Ramos (cell line): ENCODE measurements around the gene CHRNA1.

ENCODE experiments used
- in situ Hi-C: fragments of 300-500 bp; cut with MboI; formaldehyde crosslinking; loops from one replicate; pipeline ENCODE4 v1.14.3; 2022; ENCODE audit warnings: low sequenced_read_pairs; ENCODE audit not compliant: unreplicated experiment

Gene CHRNA1

DNA sequence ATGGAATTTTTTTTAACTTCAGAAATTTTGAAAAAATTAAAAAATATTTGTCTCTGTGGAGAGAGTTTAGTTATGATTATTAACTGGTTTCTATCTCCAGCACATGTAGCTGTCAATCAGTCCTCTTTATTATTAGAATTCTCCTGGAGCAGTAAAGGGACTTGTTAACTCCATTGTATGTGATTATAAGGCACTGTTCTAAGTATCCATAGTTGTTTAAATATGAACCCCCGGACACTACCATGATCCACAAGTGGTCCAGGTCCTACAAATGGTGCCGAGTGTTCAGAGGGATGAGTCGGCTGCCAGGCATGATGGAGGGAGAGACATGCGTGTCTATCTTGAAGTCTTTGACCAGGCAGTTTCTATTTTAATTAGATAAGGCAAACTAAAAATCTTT is 492 bp downstream of the CHRNA1 start:
- in situ Hi-C loops = no loop called here

DNA sequence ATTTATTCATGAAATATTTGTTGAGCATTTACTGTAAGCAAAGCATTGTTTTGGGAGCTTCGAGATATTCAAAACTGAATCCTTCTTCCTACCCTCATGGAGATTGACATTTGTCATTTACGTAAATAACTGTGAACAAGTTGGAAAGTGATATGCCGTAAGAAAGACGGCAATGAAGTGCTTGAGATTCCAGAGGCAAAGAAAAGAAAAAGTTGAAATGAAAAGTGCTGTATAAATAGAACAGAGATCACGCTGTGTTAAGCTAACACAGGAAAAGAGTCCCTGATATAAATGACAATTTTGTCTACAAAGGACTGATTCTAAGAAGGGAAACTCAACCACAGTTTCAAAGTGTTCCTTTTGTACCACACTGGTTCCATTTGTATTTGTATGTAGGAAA is 1.8 kb downstream of the CHRNA1 start:
- in situ Hi-C loops = no loop called here

DNA sequence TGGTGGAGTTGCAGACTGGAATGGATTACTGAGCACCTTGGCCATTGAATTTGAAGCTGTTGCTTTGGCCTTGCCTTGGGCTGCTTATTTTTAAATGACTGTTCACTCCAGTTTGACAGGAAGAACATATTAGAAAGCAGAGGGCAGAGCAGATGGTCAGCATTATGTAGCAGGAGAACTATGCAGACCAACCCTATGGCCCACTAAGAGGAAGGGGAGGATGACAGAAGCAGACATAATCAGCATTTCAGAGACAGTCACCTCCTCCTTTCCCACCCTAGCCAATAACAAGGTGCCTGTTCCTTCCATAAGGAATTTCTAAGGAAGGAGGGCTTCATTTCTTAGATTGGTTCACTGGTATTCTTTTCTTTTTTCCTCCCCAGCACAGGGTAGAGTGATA is 2.4 kb downstream of the CHRNA1 start:
- in situ Hi-C loops = no loop called here

- in situ Hi-C loops = no loop called here
These were observed 3.3 kb downstream of the CHRNA1 start for GRCh38 chr2:174760845-174761473.

DNA sequence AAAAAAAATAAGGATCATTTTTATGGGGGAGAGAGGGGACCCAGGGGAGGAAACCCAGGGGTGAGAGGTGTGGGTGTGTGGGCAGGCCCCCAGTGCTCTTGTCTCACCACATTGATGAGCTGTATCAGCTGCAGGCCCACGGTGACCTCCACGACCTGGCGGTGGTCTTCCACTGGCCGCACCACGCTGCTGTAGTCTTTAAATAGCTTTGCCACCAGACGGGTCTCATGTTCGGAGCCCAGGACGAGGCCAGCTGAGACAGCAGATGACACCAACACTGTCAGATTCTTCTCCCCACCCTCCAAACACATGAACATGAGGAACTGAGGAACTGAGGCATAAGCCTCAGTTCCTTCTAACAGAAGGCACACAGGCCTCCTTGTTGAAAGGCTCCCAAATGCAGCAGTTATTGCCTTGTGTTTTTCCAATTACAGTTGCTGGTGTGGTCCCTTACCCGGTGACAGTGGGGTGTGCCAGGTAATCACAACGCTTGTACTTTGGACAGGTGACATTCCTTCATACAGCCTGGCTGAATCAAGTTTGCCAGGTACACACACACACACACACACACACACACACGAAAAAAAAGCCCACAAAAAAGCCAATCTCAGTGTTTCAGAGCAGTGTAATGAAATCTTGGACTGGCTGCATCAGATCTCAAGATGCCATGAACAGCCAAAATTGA is 4.7 kb downstream of the CHRNA1 start:
- in situ Hi-C loops = no loop called here

DNA sequence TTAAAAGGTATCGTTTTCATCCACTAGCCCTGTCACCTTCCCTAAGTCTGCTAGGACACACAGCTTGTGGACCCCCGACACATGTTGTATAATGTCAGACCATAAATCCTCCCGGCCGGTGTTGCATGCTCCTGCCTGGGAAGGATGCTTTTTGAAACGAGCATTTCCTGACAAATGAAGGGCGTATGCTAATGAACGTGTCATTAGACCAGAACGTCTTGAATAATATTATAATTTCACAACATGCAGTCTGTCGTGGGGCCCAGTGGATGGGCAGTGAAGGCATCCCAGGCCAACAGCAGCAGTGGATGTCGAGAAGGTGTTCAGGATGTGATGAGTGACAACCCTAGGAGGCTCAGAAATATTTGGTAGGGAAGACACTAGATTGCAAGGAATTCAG is 7.5 kb downstream of the CHRNA1 start:
- in situ Hi-C loops = no loop called here

DNA sequence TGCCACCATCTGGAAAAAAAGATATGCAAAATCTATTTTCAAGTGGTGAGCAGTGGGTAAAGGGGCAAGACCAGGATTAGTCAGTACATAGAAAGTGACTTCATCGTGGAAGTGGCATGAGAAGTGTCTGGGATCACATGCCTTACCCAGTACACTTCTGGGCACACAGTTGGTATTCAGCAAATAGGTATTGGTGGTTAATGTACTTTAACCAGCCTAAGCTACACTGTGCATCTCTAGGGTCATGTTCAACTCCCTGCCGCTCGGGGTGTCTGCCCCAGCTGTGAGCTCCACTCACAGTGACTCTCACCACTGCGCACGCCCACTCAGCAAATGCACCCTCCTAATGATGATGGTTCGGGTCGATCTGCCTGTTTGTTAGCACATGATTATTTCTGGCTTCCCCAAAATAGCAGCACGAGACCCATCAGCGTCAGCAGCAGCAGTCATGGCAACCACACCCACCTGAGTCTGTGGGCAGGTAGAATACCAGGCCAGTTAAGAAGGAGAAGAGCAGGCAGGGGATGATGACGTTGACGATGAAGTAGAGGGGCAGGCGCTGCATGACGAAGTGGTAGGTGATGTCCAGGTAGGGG is 11.1 kb downstream of the CHRNA1 start:
- in situ Hi-C loops = no loop called here

- in situ Hi-C loops = no loop called here
These were observed 11.8 kb downstream of the CHRNA1 start for GRCh38 chr2:174752403-174753037.

DNA sequence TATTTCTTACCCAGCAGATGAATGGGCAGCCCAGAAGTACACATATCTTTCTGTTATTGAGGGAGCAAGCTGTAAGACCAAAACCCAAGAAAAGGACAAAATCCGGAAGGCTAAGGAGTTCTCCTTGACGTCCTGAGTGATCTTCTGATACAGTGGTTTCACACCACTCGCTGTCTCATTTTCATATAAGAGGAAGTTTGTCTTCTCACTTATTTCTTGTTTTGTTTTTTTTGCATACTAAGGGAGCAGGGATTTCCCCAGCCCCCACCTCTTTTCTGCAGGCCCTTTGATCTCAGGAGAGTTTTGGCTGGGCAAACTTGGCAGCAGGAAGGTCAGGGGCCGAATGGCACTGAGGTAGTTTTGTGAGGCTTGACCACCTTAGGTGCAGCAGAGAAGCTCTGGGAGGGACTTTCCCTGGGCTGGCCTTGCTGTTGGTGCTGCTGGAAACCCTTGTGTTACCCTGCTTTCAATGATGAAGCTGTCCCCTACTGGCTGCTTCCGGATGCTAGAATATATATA is 13.3 kb downstream of the CHRNA1 start:
- in situ Hi-C loops = no loop called here

GRCh38 chr2:174749793-174750192 is 14.5 kb downstream of the CHRNA1 start:
- in situ Hi-C loops = no loop called here

DNA sequence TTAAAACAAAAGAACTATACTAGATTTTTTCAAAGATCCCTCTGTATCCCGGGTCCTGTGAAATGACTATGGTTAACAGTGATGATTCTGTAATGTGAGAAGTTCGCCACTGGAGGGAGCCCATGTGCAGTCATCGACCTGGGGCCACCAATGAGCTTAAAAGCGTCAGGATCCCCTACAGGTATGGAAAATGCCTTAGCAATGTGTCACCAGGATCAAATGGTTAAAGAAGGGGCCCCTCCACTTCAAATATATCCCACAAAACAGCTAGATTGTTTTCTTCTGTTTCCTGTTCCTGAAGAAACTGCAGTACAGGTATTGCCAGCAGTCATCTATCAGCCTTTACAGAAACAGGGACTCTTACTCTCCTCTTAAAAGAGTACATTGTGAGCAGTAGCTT is 15.3 kb downstream of the CHRNA1 start:
- in situ Hi-C loops = no loop called here

DNA sequence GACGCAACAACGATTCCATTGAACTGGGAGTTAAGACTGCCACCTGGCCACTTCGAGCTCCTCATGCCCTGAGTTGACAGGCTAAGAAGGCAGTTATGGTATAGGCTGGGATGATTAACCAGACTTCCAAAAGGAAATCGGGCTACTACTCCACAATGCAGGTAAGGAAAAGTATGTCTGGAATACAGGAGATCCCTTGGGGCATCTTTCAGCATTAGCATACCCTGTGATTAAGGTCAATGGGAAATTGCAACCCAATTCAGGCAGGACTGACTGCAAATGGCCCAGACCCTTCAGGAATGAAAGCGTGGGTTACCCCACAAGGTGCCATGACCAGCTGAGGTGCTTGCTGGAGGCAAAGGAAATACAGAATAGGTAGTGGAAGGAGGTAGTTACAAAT is 19.1 kb downstream of the CHRNA1 start:
- in situ Hi-C loops = no loop called here

GRCh38 chr2:174744111-174744510 is 20.2 kb downstream of the CHRNA1 start:
- in situ Hi-C loops = no loop called here

- in situ Hi-C loops = no loop called here
These were observed 23.6 kb downstream of the CHRNA1 start for GRCh38 chr2:174740721-174741120.

- in situ Hi-C loops = no loop called here
These were observed 25.4 kb downstream of the CHRNA1 start for GRCh38 chr2:174738841-174739240.

DNA sequence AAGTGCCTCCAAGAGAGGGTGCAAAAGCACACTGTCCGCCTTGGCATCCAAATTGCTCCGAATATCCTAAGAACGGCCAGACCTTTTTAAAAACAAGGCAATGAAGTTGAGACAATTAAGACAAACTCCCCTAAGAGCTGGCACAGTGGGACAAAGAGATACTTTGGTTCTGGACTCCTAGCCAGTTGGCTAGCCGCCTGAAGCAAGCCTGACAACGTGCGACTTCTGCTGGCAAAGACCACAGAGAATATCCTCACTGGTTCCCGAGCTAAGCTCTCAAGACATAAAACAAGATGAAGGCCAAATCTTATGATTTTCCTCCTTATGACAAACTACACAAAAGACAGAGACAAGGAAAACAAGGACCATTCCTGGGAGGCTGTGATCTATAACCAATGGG is 32.7 kb downstream of the CHRNA1 start:
- in situ Hi-C loops = no loop called here

GRCh38 chr2:174730698-174731018 is 33.6 kb downstream of the CHRNA1 start:
- in situ Hi-C loops = no loop called here

DNA sequence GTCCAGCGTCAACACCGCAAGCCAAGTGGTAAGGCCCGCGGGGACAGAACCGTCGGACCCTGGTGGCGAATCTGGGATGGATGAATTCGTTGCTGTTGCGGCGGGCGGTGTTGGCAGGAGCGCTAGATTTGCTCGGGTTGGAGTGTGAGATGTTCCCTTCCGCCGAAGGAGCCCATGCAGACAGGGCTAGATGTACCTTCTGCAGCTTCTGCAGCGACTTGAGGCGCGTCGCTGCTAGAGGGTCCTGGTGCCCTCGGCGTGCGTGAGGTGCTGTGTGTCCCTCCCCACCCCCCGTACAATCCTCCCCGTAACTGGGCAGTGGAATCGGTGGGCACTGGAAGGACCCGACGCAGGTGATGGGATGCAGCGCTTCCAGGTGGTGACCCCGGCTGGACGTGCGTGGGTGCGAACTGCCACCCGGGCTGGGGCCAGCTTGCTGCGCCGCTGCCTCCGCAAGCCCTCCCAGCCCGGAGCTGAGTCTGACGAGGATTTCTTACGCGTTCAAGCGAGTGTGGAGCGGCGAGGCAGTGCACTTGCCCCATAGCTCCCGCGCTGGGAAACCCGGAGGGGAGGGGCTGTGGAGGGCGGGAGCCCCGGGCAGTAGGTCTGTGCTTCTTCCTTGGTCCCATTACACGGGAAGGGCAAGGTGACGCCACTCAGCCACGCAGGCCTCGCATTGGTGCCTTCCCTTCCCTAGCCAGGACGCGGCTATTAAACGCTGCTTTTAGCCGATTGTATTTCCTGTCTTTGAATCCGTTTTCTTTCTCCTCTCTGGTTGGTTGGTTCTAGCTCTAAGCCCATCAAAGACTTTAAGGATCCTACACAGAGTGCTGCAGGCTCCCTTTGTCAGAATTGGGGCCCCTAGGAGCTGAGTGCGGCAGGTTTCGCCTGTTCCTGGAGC is 34.2 kb downstream of the CHRNA1 start:
- in situ Hi-C loops = no loop called here

DNA sequence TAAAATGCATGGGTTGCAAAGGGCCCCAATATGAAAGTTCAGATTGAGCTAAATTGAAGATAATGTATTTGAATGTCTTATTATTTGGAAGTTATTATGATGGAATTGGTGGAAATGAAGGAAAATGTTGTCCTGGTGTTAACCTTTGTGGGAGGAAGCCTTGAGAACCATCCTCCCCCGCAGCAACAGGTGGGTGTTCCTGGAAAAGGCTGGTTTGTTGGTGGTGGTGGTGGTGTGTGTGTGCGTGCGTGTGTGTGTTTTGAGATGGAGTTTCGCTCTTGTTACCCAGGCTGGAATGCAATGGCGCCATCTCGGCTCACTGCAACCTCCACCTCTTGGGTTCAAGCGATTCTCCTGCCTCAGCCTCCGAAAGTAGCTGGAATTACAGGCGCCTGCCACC is 36.2 kb downstream of the CHRNA1 start:
- in situ Hi-C loops = no loop called here

DNA sequence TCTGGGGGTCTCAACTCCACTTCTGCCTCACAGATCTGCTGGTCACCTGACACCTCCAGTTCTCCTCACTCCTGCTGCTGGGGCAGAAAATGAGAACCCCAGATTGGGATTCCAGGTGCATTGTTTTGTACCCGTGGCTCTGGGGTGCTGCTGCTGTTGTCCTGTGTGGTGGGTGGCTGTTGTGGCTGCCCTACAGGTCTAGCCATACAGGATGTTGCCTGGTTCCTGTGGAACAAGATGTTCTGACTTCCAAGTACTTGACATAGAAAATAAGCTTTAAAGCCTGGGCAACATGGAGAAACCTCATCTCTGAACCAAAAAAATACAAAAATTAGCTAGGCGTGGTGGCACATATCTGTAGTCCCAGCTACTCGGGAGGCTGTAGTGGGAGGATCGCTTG is 38.1 kb downstream of the CHRNA1 start:
- in situ Hi-C loops = no loop called here
